ENCODE results near the gene HIGD1A. TPM values are rescaled to one million over a fixed set of nuclear protein-coding genes. Genes with fewer than 3 reads are reported as not detected.

Gene HIGD1A
- polyA plus RNA-seq, 1 of the 3 experiments (the other 2 are of a cell fraction): 72.1 TPM

GRCh38 chr3:42786631-42787030, 17.7 kb downstream of the HIGD1A start:
- ChIA-PET POLR2A (no interaction called here), CTCF (interaction anchor here (1.5 kb wide), 1 partner anchor 95 kb away, joined by 3 read pairs; no protein-coding TSS in a partner anchor)
- no peak for DNase-seq
- Histone ChIP-seq H3K9ac (no peak overlapping the region), H3K4me3 (ENCODE audit: low read depth in 2 of 2, low read length in 1 of 2) (no peak overlapping the region), H3K9me3 (no peaks in the 10 kb centered on the region), H3K4me2 (no peak overlapping the region), H3K27ac (ENCODE audit: low read depth in 2 of 2, low read length in 1 of 2) (no peak overlapping the region), H3K36me3 (replicated peaks in 1 of 2; ENCODE audit: control insufficient read depth in 1 of 2, insufficient read depth in 2 of 2, low read length in 1 of 2) (peaks cover 40 to 69% of the 10 kb centered on the region in 2 experiments), H3K27me3 (ENCODE audit: insufficient read depth) (no peaks in the 10 kb centered on the region), H3K9me2 (no peaks in the 10 kb centered on the region), H4K20me1 (ENCODE audit: insufficient read depth) (0 out of 2 replicates have a peak, but pooled peaks cover 9% of the 10 kb centered on the region), H2AFZ (ENCODE audit: low read depth) (no peak overlapping the region), H3K79me2 (ENCODE audit: insufficient read depth) (peaks cover 34% of the 10 kb centered on the region), H3F3A (replicated peaks; ENCODE audit: insufficient read depth) (peaks cover 3% of the 10 kb centered on the region), H3K4me1 (ENCODE audit: control insufficient read depth in 1 of 2, insufficient read depth in 2 of 2, low read depth in 1 of 2, low read length in 1 of 2) (no peaks in the 10 kb centered on the region)
- 100% methylated on average over 2 of the region's 2 CpGs for WGBS (ENCODE audit: low lambda C conversion rate)
- TF ChIP-seq TCF12 (IDR thresholded peaks at IDR 0.05): no peak
- no peak for TF ChIP-seq NFIC (IDR thresholded peaks at IDR 0.05; ENCODE audit: borderline replicate concordance)
- TF ChIP-seq MXI1 (IDR thresholded peaks at IDR 0.05; ENCODE audit: low read depth, low read length): no peak
- TF ChIP-seq FOXM1 (IDR thresholded peaks at IDR 0.05; ENCODE audit: low read depth): no peak
- no peak for TF ChIP-seq REST (IDR thresholded peaks at IDR 0.05; ENCODE audit: low read depth, low read length)
- TF ChIP-seq MAX (IDR thresholded peaks at IDR 0.05; ENCODE audit: low read depth): no peak
- no peak for TF ChIP-seq USF2 (IDR thresholded peaks at IDR 0.05; ENCODE audit: borderline replicate concordance, low read depth, low read length)
- no peak for TF ChIP-seq PBX3 (IDR thresholded peaks at IDR 0.05)

- H3K27ac ChIP-seq (ENCODE audit: low read depth in 2 of 2, low read length in 1 of 2): no peak overlapping the region
- peaks cover 34% of the 10 kb centered on the region for H3K79me2 ChIP-seq (ENCODE audit: insufficient read depth)
- H2AFZ ChIP-seq (ENCODE audit: low read depth): no peak overlapping the region
- H3K27me3 ChIP-seq (ENCODE audit: insufficient read depth): no peaks in the 10 kb centered on the region
- 0 out of 2 replicates have a peak, but pooled peaks cover 9% of the 10 kb centered on the region for H4K20me1 ChIP-seq (ENCODE audit: insufficient read depth)
- no peak overlapping the region for H3K9ac ChIP-seq
- 95% methylated on average over 1 of the region's 1 CpG for WGBS (ENCODE audit: low lambda C conversion rate)
- H3K36me3 ChIP-seq (replicated peaks in 1 of 2; ENCODE audit: control insufficient read depth in 1 of 2, insufficient read depth in 2 of 2, low read length in 1 of 2): peaks cover 36 to 65% of the 10 kb centered on the region in 2 experiments
- ChIA-PET CTCF (interaction anchor here (1.1 to 3.5 kb wide), 3 partner anchors 33 to 54 kb away, joined by 6 to 10 read pairs (median 7); no protein-coding TSS in a partner anchor), POLR2A (no interaction called here)
- H3F3A ChIP-seq (replicated peaks; ENCODE audit: insufficient read depth): peaks cover 3% of the 10 kb centered on the region
- H3K4me2 ChIP-seq: no peak overlapping the region
- no peaks in the 10 kb centered on the region for H3K9me2 ChIP-seq
- H3K4me1 ChIP-seq (ENCODE audit: control insufficient read depth in 1 of 2, insufficient read depth in 2 of 2, low read depth in 1 of 2, low read length in 1 of 2): no peaks in the 10 kb centered on the region
- H3K9me3 ChIP-seq: no peaks in the 10 kb centered on the region
- DNase-seq: no peak
- no peak overlapping the region for H3K4me3 ChIP-seq (ENCODE audit: low read depth in 2 of 2, low read length in 1 of 2)
- TF ChIP-seq RAD21 (IDR thresholded peaks at IDR 0.05; ENCODE audit: low read length) (no peak), EZH2phosphoT487 (IDR thresholded peaks at IDR 0.05; ENCODE audit: borderline replicate concordance, low read depth) (no peak), USF1 (IDR thresholded peaks at IDR 0.05; ENCODE audit: borderline replicate concordance, low read depth) (no peak), JUND (IDR thresholded peaks at IDR 0.05) (no peak), POLR2AphosphoS5 (IDR thresholded peaks at IDR 0.05; ENCODE audit: low read depth, low read length) (no peak), SMC3 (IDR thresholded peaks at IDR 0.05; ENCODE audit: low read depth, low read length) (no peak), MXI1 (IDR thresholded peaks at IDR 0.05; ENCODE audit: low read depth, low read length) (no peak), NRF1 (IDR thresholded peaks at IDR 0.05; ENCODE audit: low read depth, low read length) (no peak), FOXM1 (IDR thresholded peaks at IDR 0.05; ENCODE audit: low read depth) (no peak), GABPA (IDR thresholded peaks at IDR 0.05; ENCODE audit: low read depth) (no peak), MEF2A (IDR thresholded peaks at IDR 0.05; ENCODE audit: borderline replicate concordance, low read depth) (no peak), TAF1 (IDR thresholded peaks at IDR 0.05; ENCODE audit: borderline replicate concordance, low read depth, low read length) (no peak), FOXJ3 (CRISPR knock-in tag; IDR thresholded peaks at IDR 0.05) (no peak), TCF12 (IDR thresholded peaks at IDR 0.05) (no peak), IRF3 (IDR thresholded peaks at IDR 0.05; ENCODE audit: low read depth, low read length) (no peak), CHD2 (IDR thresholded peaks at IDR 0.05; ENCODE audit: low read length, partially characterized antibody) (no peak)
Measured at GRCh38 chr3:42786212-42786611, 18.1 kb downstream of the HIGD1A start.

Measured in SK-N-SH (cell line).